ENCODE data around the gene ACP5.
"Not testable (repeated sequence)": the region's sequence is repeated elsewhere in the genome, so short reads cannot be mapped to it uniquely, and the experiment has no call there.

The ACP5 gene

DNA sequence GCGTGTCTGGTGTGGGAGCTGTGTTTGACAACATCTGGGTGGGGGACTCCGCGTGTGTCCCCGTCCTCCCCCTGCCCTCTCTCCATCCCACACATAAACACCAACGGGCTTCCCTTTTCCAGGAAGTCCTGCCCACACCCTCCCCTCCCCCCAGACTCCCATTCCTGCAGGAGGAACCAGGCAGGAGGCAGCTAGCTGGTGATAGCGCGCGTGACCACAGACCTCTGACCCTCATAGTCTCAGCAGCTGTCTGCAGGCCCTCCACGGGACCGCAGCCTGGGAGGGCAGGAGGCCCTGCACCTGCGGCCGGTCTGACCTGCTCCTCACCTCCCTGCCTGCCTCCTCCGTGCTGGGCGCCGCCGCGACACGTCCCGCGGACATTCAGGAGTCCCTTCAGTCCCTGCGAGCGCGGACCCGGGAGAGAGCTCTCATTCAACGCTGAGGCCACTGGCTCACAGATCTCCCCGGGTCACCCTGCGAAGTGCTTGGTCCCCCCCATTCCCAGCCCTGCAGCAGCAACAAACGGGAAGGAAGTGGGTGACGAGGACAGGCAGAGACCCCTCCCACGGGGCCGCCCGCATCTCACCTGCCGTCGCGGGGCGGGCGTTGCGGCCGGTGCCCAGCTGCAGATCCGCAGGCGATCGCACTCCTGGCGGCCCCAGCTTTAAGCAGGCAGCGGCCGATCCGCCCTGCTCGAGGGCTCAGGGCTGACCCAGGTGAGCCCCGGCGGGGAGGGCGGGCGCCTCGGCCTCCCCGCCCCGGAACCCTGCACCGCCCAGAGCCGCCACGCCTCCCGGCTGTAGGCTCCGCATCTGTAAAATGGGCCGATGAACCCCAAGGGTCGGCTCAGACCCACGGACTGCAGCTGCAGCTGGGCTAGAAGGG lies 1.1 kb upstream of the ACP5 start:
- Histone ChIP-seq H3K27ac (ENCODE audit: low read depth, low read length) (no peak overlapping the region), H3K4me1 (ENCODE audit: control insufficient read depth, insufficient read depth, low read length, unreplicated experiment) (peaks cover 10% of the 10 kb centered on the region), H3K27me3 (ENCODE audit: insufficient read depth, low read length) (no peaks in the 10 kb centered on the region; the same call in 1 of the 2 replicates), H3K4me3 (ENCODE audit: low read depth, low read length) (no peak overlapping the region), H2AFZ (ENCODE audit: low read length, unreplicated experiment) (no peak overlapping the region), H3K36me3 (ENCODE audit: insufficient read depth, low read length) (no peaks in the 10 kb centered on the region), H3K79me2 (ENCODE audit: control insufficient read depth, insufficient read depth, low read length, unreplicated experiment) (no peaks in the 10 kb centered on the region)

GRCh38 chr19:11576227-11576626 lies 1.2 kb downstream of the ACP5 start:
- Histone ChIP-seq H3K36me3 (ENCODE audit: insufficient read depth, low read length) (no peaks in the 10 kb centered on the region), H3K4me1 (ENCODE audit: control insufficient read depth, insufficient read depth, low read length, unreplicated experiment) (peaks cover 5% of the 10 kb centered on the region), H3K27ac (ENCODE audit: low read depth, low read length) (no peak overlapping the region), H3K27me3 (ENCODE audit: insufficient read depth, low read length) (no peaks in the 10 kb centered on the region; the same call in 1 of the 2 replicates), H3K79me2 (ENCODE audit: control insufficient read depth, insufficient read depth, low read length, unreplicated experiment) (no peaks in the 10 kb centered on the region), H3K4me3 (ENCODE audit: low read depth, low read length) (no peak overlapping the region), H2AFZ (ENCODE audit: low read length, unreplicated experiment) (no peak overlapping the region)

- H3K4me1 ChIP-seq (ENCODE audit: control insufficient read depth, insufficient read depth, low read length, unreplicated experiment) = no peaks in the 10 kb centered on the region
- no peak overlapping the region for H2AFZ ChIP-seq (ENCODE audit: low read length, unreplicated experiment)
- no peaks in the 10 kb centered on the region for H3K79me2 ChIP-seq (ENCODE audit: control insufficient read depth, insufficient read depth, low read length, unreplicated experiment)
- H3K36me3 ChIP-seq (ENCODE audit: insufficient read depth, low read length) = no peaks in the 10 kb centered on the region
- H3K27ac ChIP-seq (ENCODE audit: low read depth, low read length) = no peak overlapping the region
- no peak overlapping the region for H3K4me3 ChIP-seq (ENCODE audit: low read depth, low read length)
- H3K27me3 ChIP-seq (ENCODE audit: insufficient read depth, low read length) = no peaks in the 10 kb centered on the region; the same call in 1 of the 2 replicates
These were observed 2.8 kb downstream of the ACP5 start for GRCh38 chr19:11574689-11575088.

- H3K4me1 ChIP-seq (ENCODE audit: control insufficient read depth, insufficient read depth, low read length, unreplicated experiment); H2AFZ ChIP-seq (ENCODE audit: low read length, unreplicated experiment); H3K27ac ChIP-seq (ENCODE audit: low read depth, low read length); H3K4me3 ChIP-seq (ENCODE audit: low read depth, low read length); H3K79me2 ChIP-seq (ENCODE audit: control insufficient read depth, insufficient read depth, low read length, unreplicated experiment); H3K27me3 ChIP-seq (ENCODE audit: insufficient read depth, low read length); H3K36me3 ChIP-seq (ENCODE audit: insufficient read depth, low read length): not testable (repeated sequence)
These were observed 3.7 kb downstream of the ACP5 start for GRCh38 chr19:11573763-11574162.

- H3K4me3 ChIP-seq (ENCODE audit: low read depth, low read length); H2AFZ ChIP-seq (ENCODE audit: low read length, unreplicated experiment); H3K27me3 ChIP-seq (ENCODE audit: insufficient read depth, low read length); H3K4me1 ChIP-seq (ENCODE audit: control insufficient read depth, insufficient read depth, low read length, unreplicated experiment); H3K79me2 ChIP-seq (ENCODE audit: control insufficient read depth, insufficient read depth, low read length, unreplicated experiment); H3K27ac ChIP-seq (ENCODE audit: low read depth, low read length); H3K36me3 ChIP-seq (ENCODE audit: insufficient read depth, low read length): not testable (repeated sequence)
These were observed 4.1 kb downstream of the ACP5 start for GRCh38 chr19:11573354-11573753.

GRCh38 chr19:11570039-11570462 lies 7.4 kb downstream of the ACP5 start:
- Histone ChIP-seq H3K4me3 (ENCODE audit: low read depth, low read length) (no peak overlapping the region), H3K4me1 (ENCODE audit: control insufficient read depth, insufficient read depth, low read length, unreplicated experiment) (no peaks in the 10 kb centered on the region), H3K27me3 (ENCODE audit: insufficient read depth, low read length) (no peaks in the 10 kb centered on the region), H3K36me3 (ENCODE audit: insufficient read depth, low read length) (no peaks in the 10 kb centered on the region), H3K79me2 (ENCODE audit: control insufficient read depth, insufficient read depth, low read length, unreplicated experiment) (no peaks in the 10 kb centered on the region), H2AFZ (ENCODE audit: low read length, unreplicated experiment) (no peak overlapping the region), H3K27ac (ENCODE audit: low read depth, low read length) (no peak overlapping the region)

- Histone ChIP-seq H3K36me3 (ENCODE audit: insufficient read depth, low read length) (no peaks in the 10 kb centered on the region), H3K79me2 (ENCODE audit: control insufficient read depth, insufficient read depth, low read length, unreplicated experiment) (no peaks in the 10 kb centered on the region), H2AFZ (ENCODE audit: low read length, unreplicated experiment) (no peak overlapping the region), H3K27me3 (ENCODE audit: insufficient read depth, low read length) (no peaks in the 10 kb centered on the region), H3K27ac (ENCODE audit: low read depth, low read length) (no peak overlapping the region), H3K4me1 (ENCODE audit: control insufficient read depth, insufficient read depth, low read length, unreplicated experiment) (no peaks in the 10 kb centered on the region), H3K4me3 (ENCODE audit: low read depth, low read length) (no peak overlapping the region)
These were observed 11.3 kb downstream of the ACP5 start for GRCh38 chr19:11566164-11566563.

DNA sequence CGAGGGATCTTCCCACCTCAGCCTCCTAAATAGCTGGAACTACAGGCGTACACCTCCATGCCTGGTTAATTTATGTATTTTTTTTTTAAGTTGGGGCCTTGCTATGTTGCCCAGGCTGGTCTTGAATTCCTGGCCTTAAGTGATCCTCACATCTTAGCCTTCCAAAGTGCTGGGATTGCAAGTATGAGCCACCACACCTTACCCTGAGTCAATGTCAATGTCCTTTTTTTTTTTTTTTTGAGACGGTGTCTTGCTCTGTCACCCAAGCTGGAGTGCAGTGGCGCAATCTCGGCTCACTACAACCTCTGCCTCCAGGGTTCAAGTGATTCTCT lies 11.8 kb downstream of the ACP5 start:
- not testable (repeated sequence) for H3K27ac ChIP-seq (ENCODE audit: low read depth, low read length); H2AFZ ChIP-seq (ENCODE audit: low read length, unreplicated experiment); H3K36me3 ChIP-seq (ENCODE audit: insufficient read depth, low read length); H3K27me3 ChIP-seq (ENCODE audit: insufficient read depth, low read length); H3K4me3 ChIP-seq (ENCODE audit: low read depth, low read length); H3K79me2 ChIP-seq (ENCODE audit: control insufficient read depth, insufficient read depth, low read length, unreplicated experiment); H3K4me1 ChIP-seq (ENCODE audit: control insufficient read depth, insufficient read depth, low read length, unreplicated experiment)

- not testable (repeated sequence) for H3K79me2 ChIP-seq (ENCODE audit: control insufficient read depth, insufficient read depth, low read length, unreplicated experiment); H3K4me3 ChIP-seq (ENCODE audit: low read depth, low read length); H2AFZ ChIP-seq (ENCODE audit: low read length, unreplicated experiment); H3K27me3 ChIP-seq (ENCODE audit: insufficient read depth, low read length); H3K36me3 ChIP-seq (ENCODE audit: insufficient read depth, low read length); H3K4me1 ChIP-seq (ENCODE audit: control insufficient read depth, insufficient read depth, low read length, unreplicated experiment); H3K27ac ChIP-seq (ENCODE audit: low read depth, low read length)
These were observed 13.2 kb downstream of the ACP5 start for GRCh38 chr19:11564082-11564807.

GRCh38 chr19:11563532-11563931 lies 13.9 kb downstream of the ACP5 start:
- no peaks in the 10 kb centered on the region for H3K4me1 ChIP-seq (ENCODE audit: control insufficient read depth, insufficient read depth, low read length, unreplicated experiment)
- H3K36me3 ChIP-seq (ENCODE audit: insufficient read depth, low read length) = no peaks in the 10 kb centered on the region
- H3K27me3 ChIP-seq (ENCODE audit: insufficient read depth, low read length) = no peaks in the 10 kb centered on the region
- no peak overlapping the region for H3K27ac ChIP-seq (ENCODE audit: low read depth, low read length)
- peaks cover 5% of the 10 kb centered on the region for H3K79me2 ChIP-seq (ENCODE audit: control insufficient read depth, insufficient read depth, low read length, unreplicated experiment)
- H3K4me3 ChIP-seq (ENCODE audit: low read depth, low read length) = no peak overlapping the region
- H2AFZ ChIP-seq (ENCODE audit: low read length, unreplicated experiment) = no peak overlapping the region
